Measurements from ENCODE around the gene TMEM39B. TPM values are rescaled to one million over a fixed set of nuclear protein-coding genes. Genes with fewer than 3 reads are reported as not detected.

TMEM39B gene
- total RNA-seq, 1 donor from 2014 or later: 23.7 TPM

DNA sequence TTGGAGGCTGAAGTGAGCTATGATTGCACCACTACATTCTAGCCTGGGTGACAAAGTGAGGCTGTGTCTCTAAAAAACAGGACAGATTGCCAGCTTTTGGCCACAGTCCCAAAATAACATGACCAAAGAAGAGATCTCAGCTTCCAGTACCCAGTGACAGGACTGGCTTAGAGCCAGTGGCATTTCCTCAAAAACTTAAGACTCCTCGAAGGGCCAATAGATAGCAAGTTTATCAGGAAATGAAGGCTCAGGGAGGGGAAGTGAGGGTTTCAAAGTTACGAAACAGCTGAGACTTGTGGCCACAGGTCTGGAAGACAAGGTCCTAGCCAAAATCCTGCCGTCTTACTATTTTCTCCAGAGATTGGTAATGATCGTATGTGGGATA is 6.3 kb upstream of the TMEM39B start:
- Mint-ChIP-seq H3K9me3 (ENCODE audit: low read depth) (no peaks in the 10 kb centered on the region), H3K27ac (no peak overlapping the region), H3K4me3 (ENCODE audit: low read depth) (no peak overlapping the region), H3K4me1 (ENCODE audit: low read depth) (peaks cover 15% of the 10 kb centered on the region), H3K36me3 (ENCODE audit: insufficient read depth) (peaks cover 11% of the 10 kb centered on the region), H3K27me3 (no peaks in the 10 kb centered on the region)
- DNase-seq (ENCODE audit: low spot score, unreplicated experiment): no peak
- TF ChIP-seq CTCF (IDR thresholded peaks at IDR 0.05; ENCODE audit: unreplicated experiment): no peak

GRCh38 chr1:32068957-32069588 is 3.7 kb upstream of the TMEM39B start:
- no peak for DNase-seq (ENCODE audit: low spot score, unreplicated experiment)
- Mint-ChIP-seq H3K36me3 (ENCODE audit: insufficient read depth) (no peaks in the 10 kb centered on the region), H3K4me3 (ENCODE audit: low read depth) (no peak overlapping the region), H3K4me1 (ENCODE audit: low read depth) (peaks cover 14% of the 10 kb centered on the region), H3K9me3 (ENCODE audit: low read depth) (no peaks in the 10 kb centered on the region), H3K27ac (peak overlapping the region; percentile 74), H3K27me3 (no peaks in the 10 kb centered on the region)
- no peak for TF ChIP-seq CTCF (IDR thresholded peaks at IDR 0.05; ENCODE audit: unreplicated experiment)

GRCh38 chr1:32071758-32072621 is 749 bp upstream of the TMEM39B start:
- Mint-ChIP-seq H3K27ac (peak overlapping the region; percentile 93), H3K4me1 (ENCODE audit: low read depth) (peaks cover 16% of the 10 kb centered on the region), H3K27me3 (no peaks in the 10 kb centered on the region), H3K36me3 (ENCODE audit: insufficient read depth) (peaks cover 4% of the 10 kb centered on the region), H3K9me3 (ENCODE audit: low read depth) (no peaks in the 10 kb centered on the region), H3K4me3 (ENCODE audit: low read depth) (peak overlapping the region; percentile 77)
- no peak for DNase-seq (ENCODE audit: low spot score, unreplicated experiment)
- TF ChIP-seq CTCF (IDR thresholded peaks at IDR 0.05; ENCODE audit: unreplicated experiment): no peak

DNA sequence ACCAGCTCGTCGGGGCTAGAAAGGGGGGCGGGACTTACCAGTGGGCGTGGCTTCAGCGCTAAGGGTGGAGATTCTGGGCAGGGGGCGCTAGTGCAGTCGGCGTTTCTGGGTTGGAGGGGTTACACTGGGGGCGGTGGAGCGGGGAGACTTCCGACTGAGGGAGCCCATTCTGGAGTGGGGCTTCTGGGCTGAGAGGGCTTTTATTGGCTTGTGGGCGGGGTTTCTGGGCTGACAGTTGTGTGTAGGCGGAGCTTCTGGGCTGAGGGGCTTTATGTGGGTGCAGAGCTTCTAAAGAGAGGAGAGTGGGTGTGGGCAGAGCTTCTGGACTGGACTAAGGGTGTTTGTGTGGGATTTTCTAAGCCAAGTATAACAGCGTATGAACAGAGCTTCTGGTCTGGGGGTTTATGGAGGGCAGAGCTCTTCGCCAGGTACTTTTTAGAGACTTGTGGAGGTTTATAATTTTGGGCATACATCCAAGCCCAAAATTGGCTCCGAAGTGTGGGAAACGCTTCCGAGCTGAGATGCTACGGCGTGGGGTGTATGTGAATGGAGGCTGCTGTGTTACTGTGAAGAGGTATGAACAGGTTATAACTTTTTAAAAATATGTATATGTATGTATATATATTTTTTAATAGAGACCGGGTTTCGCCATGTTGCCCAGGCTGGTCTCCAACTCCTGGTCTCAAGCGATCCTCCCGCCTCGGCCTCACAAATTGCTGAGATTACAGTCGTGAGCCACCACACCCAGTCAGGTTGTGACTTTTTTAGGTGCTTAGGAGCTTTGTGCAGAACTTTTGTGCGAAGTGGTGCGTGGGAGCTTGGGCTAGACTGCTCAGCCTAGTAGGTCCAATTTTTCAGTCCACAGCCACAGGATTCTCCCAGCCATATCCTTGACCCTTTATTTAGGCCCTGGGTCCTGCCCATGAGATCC is 825 bp downstream of the TMEM39B start:
- Mint-ChIP-seq H3K27me3 (no peaks in the 10 kb centered on the region), H3K27ac (peak overlapping the region; percentile 93), H3K4me1 (ENCODE audit: low read depth) (peaks cover 16% of the 10 kb centered on the region), H3K4me3 (ENCODE audit: low read depth) (peak overlapping the region; percentile 77), H3K9me3 (ENCODE audit: low read depth) (no peaks in the 10 kb centered on the region), H3K36me3 (ENCODE audit: insufficient read depth) (peaks cover 9% of the 10 kb centered on the region)
- DNase-seq (ENCODE audit: low spot score, unreplicated experiment): peak; percentile 89
- peak; percentile 46 for TF ChIP-seq CTCF (IDR thresholded peaks at IDR 0.05; ENCODE audit: unreplicated experiment)

DNA sequence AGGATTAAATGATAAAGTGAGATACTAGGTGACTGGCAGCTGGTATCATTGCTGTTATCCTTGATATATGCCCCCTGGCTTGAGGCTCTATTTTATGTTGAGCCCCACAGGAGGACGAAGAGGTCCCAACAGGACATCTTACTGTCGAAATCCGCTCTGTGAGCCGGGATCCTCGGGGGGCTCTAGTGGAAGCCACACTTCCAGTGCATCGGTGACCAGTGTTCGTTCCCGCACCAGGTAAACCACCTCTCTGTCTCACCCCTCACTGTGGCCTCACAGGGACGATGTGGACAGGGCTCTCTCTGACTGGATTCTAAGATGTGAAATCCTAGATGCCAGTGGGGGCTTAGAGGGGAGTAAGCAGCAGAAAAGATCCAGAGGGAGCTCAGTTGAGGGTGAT is 2.1 kb downstream of the TMEM39B start:
- Mint-ChIP-seq H3K4me3 (ENCODE audit: low read depth) (peak overlapping the region; percentile 52), H3K36me3 (ENCODE audit: insufficient read depth) (peaks cover 11% of the 10 kb centered on the region)

More for the DNA sequence above, 2.1 kb downstream of the TMEM39B start:
- H3K27ac Mint-ChIP-seq: no peak overlapping the region
- TF ChIP-seq CTCF (IDR thresholded peaks at IDR 0.05; ENCODE audit: unreplicated experiment): no peak
- no peak for DNase-seq (ENCODE audit: low spot score, unreplicated experiment)
- H3K4me1 Mint-ChIP-seq (ENCODE audit: low read depth): peaks cover 15% of the 10 kb centered on the region
- H3K9me3 Mint-ChIP-seq (ENCODE audit: low read depth): no peaks in the 10 kb centered on the region
- H3K27me3 Mint-ChIP-seq: no peaks in the 10 kb centered on the region

Measured in progenitor cell of endocrine pancreas (in vitro differentiated cells).